Measurements from ENCODE around the gene HOXD13.

HOXD13 gene

GRCh38 chr2:176081376-176081836 is 11.1 kb upstream of the HOXD13 start:
- DNase-seq = no peak

GRCh38 chr2:176081837-176082524 is 10.5 kb upstream of the HOXD13 start:
- no peak for DNase-seq

- no peak for DNase-seq
These were observed 10.0 kb upstream of the HOXD13 start for GRCh38 chr2:176082525-176082823.

- no peak for DNase-seq
These were observed 9.4 kb upstream of the HOXD13 start for GRCh38 chr2:176082824-176083751.

- DNase-seq = no peak
These were observed 8.7 kb upstream of the HOXD13 start, which contains the start of gene EVX2 for GRCh38 chr2:176083796-176084261. EVX2 (minus strand) TSS chr2:176083962; CDS start chr2:176083776, 186 bp downstream.

- DNase-seq = no peak
These were observed 7.9 kb upstream of the HOXD13 start for GRCh38 chr2:176084611-176085119.

GRCh38 chr2:176085120-176085788 is 7.3 kb upstream of the HOXD13 start:
- no peak for DNase-seq

GRCh38 chr2:176085861-176086771 is 6.4 kb upstream of the HOXD13 start:
- no peak for DNase-seq

GRCh38 chr2:176087330-176088047 is 5.0 kb upstream of the HOXD13 start:
- DNase-seq = no peak

- no peak for DNase-seq
These were observed 4.2 kb upstream of the HOXD13 start for GRCh38 chr2:176088048-176088936.

GRCh38 chr2:176088937-176089842 is 3.3 kb upstream of the HOXD13 start:
- no peak for DNase-seq

GRCh38 chr2:176089843-176090395 is 2.6 kb upstream of the HOXD13 start:
- no peak for DNase-seq

GRCh38 chr2:176090862-176091261 is 1.7 kb upstream of the HOXD13 start:
- DNase-seq = no peak

- DNase-seq = no peak
These were observed 927 bp upstream of the HOXD13 start for GRCh38 chr2:176091329-176092258.

- no peak for DNase-seq
These were observed 800 bp downstream of the HOXD13 start for GRCh38 chr2:176093145-176093897.

- no peak for DNase-seq
These were observed 1.4 kb downstream of the HOXD13 start for GRCh38 chr2:176093898-176094249.

- DNase-seq = no peak
These were observed 1.8 kb downstream of the HOXD13 start for GRCh38 chr2:176094349-176094748.

All from activated CD4-positive, CD25-positive, alpha-beta regulatory T cell (primary cell).